Activated naive CD4-positive, alpha-beta T cell treated with anti-CD3 and anti-CD28 coated beads, Interleukin-2, amount 50 U/mL, for 24 hours (primary cell): ENCODE data around the gene NUDT9.
"Not testable (repeated sequence)": the region's sequence is repeated elsewhere in the genome, so short reads cannot be mapped to it uniquely, and the experiment has no call there.

ENCODE experiments used
- H3K27ac Mint-ChIP-seq: one replicate; pipeline ENCODE4 v1.8.0; 2021; ENCODE audit warnings: mild to moderate bottlenecking, mixed read lengths
- H3K27me3 Mint-ChIP-seq: one replicate; pipeline ENCODE4 v1.8.0; 2021; ENCODE audit warnings: mixed read lengths
- H3K36me3 Mint-ChIP-seq: one replicate; pipeline ENCODE4 v1.8.0; 2021; ENCODE audit warnings: mixed read lengths
- H3K4me1 Mint-ChIP-seq: one replicate; pipeline ENCODE4 v1.8.0; 2021; ENCODE audit warnings: mixed read lengths
- H3K4me3 Mint-ChIP-seq: one replicate; pipeline ENCODE4 v1.8.0; 2021; ENCODE audit warnings: mild to moderate bottlenecking, mixed read lengths
- H3K9me3 Mint-ChIP-seq: one replicate; pipeline ENCODE4 v1.8.0; 2021; ENCODE audit warnings: mixed read lengths

The NUDT9 gene

DNA sequence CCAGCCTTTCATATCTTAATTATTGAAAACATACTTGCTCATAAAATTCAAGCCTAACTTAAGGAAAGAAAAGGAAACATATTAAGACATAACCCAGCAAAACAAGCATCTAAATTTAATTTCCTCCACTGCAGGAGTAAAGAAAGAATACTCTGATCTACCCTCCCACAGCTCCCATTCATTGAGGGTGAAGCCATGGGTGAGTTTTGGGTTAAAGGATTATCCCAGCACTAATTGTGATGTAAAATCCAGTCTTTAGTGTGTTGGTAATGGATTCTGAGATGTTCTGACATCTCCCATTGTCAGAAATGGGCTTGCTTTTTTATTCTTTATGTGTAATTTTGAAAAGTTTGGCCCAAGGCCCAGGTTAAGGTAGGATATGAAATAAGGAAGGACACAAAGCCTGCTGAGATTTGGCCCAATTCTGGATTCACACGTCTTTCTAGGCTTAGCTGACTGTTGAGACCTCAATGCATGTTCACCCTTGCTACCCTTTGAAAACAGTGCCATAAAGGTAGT, 56.4 kb downstream of the NUDT9 start:
- Mint-ChIP-seq H3K27me3 (no peaks in the 10 kb centered on the region), H3K36me3 (no peaks in the 10 kb centered on the region), H3K4me1 (no peaks in the 10 kb centered on the region), H3K9me3 (no peaks in the 10 kb centered on the region), H3K4me3 (no peak overlapping the region), H3K27ac (no peak overlapping the region)

DNA sequence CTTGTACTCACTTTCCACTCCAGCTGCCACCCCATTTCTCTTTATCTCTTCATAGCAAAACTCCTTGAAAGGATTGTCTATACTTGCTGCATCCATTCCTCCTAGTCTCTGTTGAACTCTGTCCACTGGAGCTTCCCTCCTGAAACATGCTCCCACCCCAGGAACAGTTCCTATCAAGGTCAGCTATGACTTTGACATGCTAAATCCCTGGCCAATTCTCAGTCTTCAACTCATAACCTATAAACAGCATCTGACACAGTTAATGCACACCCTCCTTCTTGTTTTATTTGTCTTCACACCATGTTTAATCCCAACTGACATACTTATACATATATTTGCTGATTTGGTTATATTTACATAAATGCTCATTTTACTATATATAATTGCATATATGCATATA, 59.0 kb downstream of the NUDT9 start:
- Mint-ChIP-seq H3K4me3 (no peak overlapping the region), H3K27me3 (no peaks in the 10 kb centered on the region), H3K9me3 (no peaks in the 10 kb centered on the region), H3K4me1 (no peaks in the 10 kb centered on the region), H3K27ac (no peak overlapping the region), H3K36me3 (no peaks in the 10 kb centered on the region)

DNA sequence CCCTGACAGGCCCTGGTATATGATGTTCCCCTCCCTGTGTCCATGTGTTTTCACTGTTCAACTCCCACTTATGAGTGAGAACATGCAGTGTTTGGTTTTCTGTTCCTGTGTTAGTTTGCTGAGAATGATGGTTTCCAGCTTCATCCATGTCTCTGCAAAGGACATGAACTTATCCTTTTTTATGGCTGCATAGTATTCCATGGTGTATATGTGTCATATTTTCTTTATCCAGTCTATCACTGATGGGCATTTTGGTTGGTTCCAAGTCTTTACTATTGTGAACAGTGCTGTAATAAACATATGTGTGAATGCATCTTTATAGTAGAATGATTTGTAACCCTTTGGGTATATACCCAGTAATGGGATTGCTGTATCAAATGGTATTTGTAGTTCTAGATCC, 60.9 kb downstream of the NUDT9 start:
- not testable (repeated sequence) for H3K4me3 Mint-ChIP-seq, H3K27me3 Mint-ChIP-seq

DNA sequence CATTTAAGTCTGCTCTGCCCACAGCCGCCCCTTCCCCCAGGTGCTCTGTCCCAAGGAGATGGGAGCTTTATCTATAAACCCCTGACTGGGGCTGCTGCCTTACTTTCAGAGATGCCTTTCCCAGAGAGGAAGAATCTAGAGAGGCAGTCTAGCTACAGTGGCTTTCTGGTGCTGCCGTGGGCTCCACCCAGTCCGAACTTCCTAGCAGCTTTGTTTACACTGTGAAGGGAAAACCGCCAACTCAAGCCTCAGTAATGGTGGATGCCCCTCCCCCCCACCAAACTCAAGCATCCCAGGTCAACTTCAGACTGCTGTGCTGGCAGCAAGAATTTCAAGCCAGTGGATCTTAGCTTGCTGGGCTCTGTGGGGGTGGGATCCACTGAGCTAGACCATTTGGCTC, 66.3 kb downstream of the NUDT9 start:
- not testable (repeated sequence) for H3K36me3 Mint-ChIP-seq, H3K9me3 Mint-ChIP-seq, H3K4me1 Mint-ChIP-seq, H3K27me3 Mint-ChIP-seq, H3K4me3 Mint-ChIP-seq, H3K27ac Mint-ChIP-seq

More for the DNA sequence above, 60.9 kb downstream of the NUDT9 start:
- H3K36me3 Mint-ChIP-seq, H3K4me1 Mint-ChIP-seq, H3K9me3 Mint-ChIP-seq, H3K27ac Mint-ChIP-seq: not testable (repeated sequence)

DNA sequence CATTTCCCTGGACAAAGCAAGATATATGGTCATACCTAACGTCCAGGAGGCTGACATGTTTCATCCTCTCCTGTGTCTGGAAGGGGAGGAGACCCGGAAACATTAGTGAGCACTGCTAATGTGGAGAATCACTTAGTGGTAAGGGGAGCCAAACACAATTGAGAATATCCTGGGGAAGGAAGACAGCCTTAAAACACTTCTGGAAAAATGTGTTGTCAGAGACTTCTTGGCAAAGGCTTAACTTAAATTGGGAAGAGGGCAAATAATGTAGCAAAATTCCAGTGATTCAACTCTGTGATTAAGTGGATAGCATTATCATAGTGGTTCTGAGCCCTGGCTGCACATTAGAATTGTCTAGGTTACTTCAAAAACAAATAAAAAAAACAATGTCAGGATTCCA, 67.3 kb downstream of the NUDT9 start:
- no peak overlapping the region for H3K27ac Mint-ChIP-seq
- H3K27me3 Mint-ChIP-seq: no peaks in the 10 kb centered on the region
- H3K4me3 Mint-ChIP-seq: no peak overlapping the region
- no peaks in the 10 kb centered on the region for H3K9me3 Mint-ChIP-seq
- H3K36me3 Mint-ChIP-seq: peaks cover 5% of the 10 kb centered on the region
- H3K4me1 Mint-ChIP-seq: peaks cover 6% of the 10 kb centered on the region

DNA sequence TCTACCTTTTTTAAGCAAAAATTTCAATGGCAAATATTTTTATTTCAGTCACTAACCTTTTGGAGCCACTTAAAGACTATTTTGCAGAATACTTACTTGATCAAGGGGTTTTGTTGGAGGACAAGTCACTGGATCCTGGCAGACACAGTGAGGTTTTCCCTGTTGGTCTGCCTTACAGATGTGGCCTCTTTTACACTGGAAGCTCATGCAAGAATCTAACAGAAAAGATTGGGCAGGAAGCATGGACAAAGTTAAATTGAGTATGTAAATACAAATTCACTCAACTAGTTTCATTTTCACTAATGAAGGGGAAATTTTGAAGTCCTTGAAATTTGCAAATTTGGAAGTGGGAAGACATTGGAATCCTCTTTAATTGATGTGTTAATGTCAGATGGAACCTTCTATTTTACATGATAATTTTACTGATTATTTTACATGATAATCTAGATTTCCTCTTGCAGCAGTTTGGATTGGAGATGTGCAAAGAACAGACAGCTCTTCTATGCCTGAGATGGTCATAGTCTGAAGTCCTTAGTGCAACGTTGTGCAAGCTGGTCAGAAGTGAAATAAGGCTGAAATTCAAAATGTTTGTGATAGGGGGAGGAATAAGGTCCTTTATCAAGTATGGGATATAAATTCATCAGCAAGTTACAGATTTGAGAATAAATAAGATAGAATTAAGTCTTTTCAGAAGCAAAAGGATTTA, 68.4 kb downstream of the NUDT9 start:
- Mint-ChIP-seq H3K9me3 (no peaks in the 10 kb centered on the region), H3K4me3 (no peak overlapping the region)

DNA sequence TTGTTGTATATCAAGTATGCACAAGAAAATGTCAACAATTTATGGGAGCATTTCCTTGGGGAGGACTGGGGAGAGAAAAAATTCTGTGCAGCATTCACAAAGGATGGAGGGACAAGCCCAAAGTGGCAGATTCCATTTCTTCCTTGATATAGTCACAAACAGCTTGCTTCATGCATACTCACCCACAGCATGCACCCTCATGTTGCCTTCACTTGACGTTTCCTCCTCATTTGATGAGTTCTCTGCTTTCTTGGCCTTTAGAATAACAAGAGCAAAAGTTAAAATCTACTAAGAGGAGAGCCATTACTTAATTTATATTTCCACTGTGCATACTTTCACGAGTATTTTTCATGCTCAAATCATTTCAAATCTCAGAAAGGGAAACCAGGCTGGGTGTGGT, 69.1 kb downstream of the NUDT9 start:
- Mint-ChIP-seq H3K27me3 (no peaks in the 10 kb centered on the region), H3K4me3 (no peak overlapping the region), H3K27ac (no peak overlapping the region), H3K9me3 (no peaks in the 10 kb centered on the region), H3K4me1 (peaks cover 6% of the 10 kb centered on the region), H3K36me3 (peaks cover 5% of the 10 kb centered on the region)

More for the DNA sequence above, 68.4 kb downstream of the NUDT9 start:
- Mint-ChIP-seq H3K27me3 (no peaks in the 10 kb centered on the region), H3K27ac (no peak overlapping the region), H3K36me3 (peaks cover 5% of the 10 kb centered on the region), H3K4me1 (peaks cover 6% of the 10 kb centered on the region)

DNA sequence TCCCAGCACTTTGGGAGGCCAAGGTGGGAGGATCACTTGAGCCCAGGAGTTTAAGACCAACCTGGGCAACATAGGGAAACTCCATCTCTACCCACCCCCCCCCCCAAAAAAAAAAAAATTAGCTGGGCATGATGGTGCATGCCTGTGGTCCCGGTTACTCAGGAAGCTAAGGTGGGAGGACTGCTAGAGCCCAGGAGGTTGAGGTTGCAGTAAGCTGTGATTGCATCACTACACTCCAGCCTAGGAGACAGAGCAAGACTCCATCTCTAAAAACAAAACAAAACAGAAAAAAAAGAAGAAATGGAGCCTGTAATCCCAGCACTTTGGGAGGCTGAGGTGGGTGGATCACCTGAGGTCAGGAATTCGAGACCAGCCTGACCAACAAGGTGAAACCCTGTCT, 69.5 kb downstream of the NUDT9 start:
- H3K4me3 Mint-ChIP-seq, H3K36me3 Mint-ChIP-seq, H3K27me3 Mint-ChIP-seq, H3K9me3 Mint-ChIP-seq, H3K4me1 Mint-ChIP-seq, H3K27ac Mint-ChIP-seq: not testable (repeated sequence)

DNA sequence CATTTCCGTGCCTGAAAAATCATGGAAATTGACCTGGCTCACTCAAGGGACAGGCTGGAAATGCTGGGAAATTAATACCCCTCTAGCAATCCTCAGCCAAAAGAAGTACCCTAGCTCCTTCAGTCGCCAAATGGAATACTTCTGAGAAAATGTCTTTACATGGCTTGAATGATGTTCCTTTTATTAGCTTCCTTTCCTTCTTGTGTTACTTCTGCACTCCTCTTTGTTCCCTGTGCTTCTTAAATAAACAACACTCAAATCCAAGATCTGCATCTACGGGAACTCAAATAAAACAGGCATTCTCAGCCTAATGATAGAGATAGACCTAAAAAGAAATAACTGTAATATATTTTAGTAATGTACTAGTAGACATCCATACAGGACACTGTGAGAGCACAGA, 70.7 kb downstream of the NUDT9 start:
- peaks cover 3% of the 10 kb centered on the region for H3K36me3 Mint-ChIP-seq
- H3K27me3 Mint-ChIP-seq: no peaks in the 10 kb centered on the region
- H3K9me3 Mint-ChIP-seq: no peaks in the 10 kb centered on the region
- H3K4me1 Mint-ChIP-seq: peaks cover 6% of the 10 kb centered on the region
- no peak overlapping the region for H3K27ac Mint-ChIP-seq
- H3K4me3 Mint-ChIP-seq: no peak overlapping the region

DNA sequence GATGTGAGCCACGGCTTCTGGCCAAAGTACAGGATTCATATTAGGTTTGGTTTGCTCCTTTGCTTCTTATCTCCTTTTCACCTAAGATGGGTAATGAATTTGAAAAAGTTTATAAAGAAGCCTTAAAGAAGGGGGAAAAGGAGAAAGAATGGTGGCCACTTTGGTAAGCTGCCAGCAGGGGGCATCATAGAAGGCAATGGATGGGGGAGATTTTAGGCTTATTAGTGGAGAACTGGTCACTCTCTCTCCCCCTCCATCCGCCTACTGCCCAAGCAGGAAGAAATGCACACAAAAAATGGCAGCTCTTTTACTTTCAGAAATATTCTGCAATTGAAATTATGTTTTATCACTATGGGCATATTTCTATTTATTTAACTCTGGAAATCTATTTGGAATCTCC, 74.8 kb downstream of the NUDT9 start:
- Mint-ChIP-seq H3K9me3 (no peaks in the 10 kb centered on the region), H3K4me3 (no peak overlapping the region), H3K36me3 (no peaks in the 10 kb centered on the region), H3K4me1 (no peaks in the 10 kb centered on the region), H3K27me3 (peaks cover 1% of the 10 kb centered on the region), H3K27ac (no peak overlapping the region)

DNA sequence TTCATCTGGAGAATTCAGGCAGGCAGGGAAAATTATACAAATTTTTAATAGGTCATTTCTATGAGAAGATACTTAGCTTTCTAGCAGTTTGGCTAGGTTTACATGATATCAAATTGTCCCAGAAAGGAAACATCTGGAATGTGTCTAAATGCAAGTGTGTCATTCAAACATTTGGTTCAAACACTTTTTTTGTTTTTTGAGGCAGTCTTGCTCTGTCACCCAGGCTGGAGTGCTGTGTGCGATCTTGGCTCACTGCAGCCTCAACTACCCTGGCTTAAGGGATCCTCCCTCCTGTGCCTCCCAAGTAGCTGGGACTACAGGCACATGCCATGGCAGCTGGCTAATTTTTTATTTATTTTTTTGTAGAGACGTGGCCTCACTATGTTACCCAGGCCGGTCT, 75.2 kb downstream of the NUDT9 start:
- H3K27ac Mint-ChIP-seq: no peak overlapping the region

DNA sequence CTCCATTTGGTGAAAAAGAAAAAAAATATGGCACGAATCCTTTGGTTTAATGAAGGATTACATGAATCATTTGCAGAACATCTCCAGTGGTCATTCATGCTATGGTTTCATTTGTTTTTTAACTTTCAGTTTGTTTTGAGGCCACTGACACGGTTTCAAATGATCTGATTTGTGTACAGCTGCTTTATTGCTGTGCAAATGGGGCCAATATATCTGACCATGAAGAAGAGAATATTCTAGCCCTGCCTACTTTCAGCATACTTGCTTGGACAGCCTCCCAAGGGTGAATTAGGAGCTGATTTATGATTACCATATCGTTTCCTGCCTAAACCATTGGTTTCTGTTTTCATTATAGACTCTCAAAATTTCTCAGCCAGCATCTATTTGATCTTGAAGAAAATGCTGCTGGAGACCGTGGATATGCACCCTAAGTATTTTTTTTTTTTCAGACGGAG, 76.1 kb downstream of the NUDT9 start:
- no peak overlapping the region for H3K4me3 Mint-ChIP-seq
- no peaks in the 10 kb centered on the region for H3K9me3 Mint-ChIP-seq
- H3K36me3 Mint-ChIP-seq: no peaks in the 10 kb centered on the region
- H3K27me3 Mint-ChIP-seq: peaks cover 1% of the 10 kb centered on the region
- H3K4me1 Mint-ChIP-seq: no peaks in the 10 kb centered on the region
- H3K27ac Mint-ChIP-seq: no peak overlapping the region

More for the DNA sequence above, 75.2 kb downstream of the NUDT9 start:
- Mint-ChIP-seq H3K9me3 (no peaks in the 10 kb centered on the region), H3K4me1 (no peaks in the 10 kb centered on the region), H3K36me3 (no peaks in the 10 kb centered on the region), H3K27me3 (peaks cover 1% of the 10 kb centered on the region), H3K4me3 (no peak overlapping the region)

DNA sequence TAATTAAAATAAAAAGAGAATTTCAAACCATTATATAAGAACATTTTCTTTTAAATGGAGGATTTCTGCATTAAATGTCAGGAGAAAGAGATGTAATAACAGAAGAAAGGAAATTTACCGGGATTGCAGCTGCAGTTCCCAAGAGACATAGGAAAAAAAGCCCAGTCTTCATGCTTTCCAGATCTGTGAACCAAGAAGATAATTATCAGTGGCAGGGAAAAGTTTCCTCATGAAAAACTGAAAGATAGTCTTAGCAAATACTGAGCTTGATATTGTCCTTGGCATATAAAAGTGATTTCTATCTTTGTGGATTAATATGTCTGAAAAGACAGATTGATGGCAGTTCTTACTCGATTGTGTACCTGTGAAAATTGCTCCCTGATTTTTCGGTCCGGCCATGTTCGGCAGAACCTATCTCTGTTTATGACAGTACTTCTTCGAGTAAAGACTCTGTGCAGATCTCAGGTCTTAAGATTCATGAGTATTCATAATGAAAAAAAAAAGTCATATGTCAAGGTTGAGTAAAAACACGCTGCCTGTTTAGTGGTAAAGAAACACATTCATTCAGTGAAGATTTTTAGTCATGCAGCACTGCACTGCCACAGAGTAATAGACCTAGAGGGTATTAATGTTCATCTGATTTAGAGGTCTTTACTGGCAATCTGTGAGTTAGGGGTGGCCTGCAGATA, 77.2 kb downstream of the NUDT9 start:
- no peaks in the 10 kb centered on the region for H3K9me3 Mint-ChIP-seq
- H3K27ac Mint-ChIP-seq: no peak overlapping the region
- no peaks in the 10 kb centered on the region for H3K36me3 Mint-ChIP-seq
- H3K27me3 Mint-ChIP-seq: peaks cover 1% of the 10 kb centered on the region
- no peaks in the 10 kb centered on the region for H3K4me1 Mint-ChIP-seq
- H3K4me3 Mint-ChIP-seq: no peak overlapping the region

DNA sequence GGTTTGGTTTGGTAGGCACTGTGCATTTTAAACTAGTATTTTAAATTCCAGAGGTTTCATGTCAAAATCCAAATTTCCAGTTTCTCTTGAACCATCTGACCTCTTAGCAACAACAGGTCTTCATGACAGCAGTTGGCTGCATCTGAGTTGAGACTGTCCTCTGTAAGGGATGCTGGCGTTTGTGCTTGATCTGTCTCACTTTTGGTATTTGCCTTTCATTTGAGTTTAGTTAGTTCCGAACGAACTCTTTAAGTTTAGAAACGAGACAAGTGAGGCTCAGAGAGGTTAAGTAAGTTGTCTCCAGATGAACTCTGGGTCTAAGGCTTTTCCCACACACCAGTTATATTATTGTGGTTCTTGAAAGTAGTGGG, 77.7 kb downstream of the NUDT9 start:
- Mint-ChIP-seq H3K4me1 (no peaks in the 10 kb centered on the region), H3K27me3 (peaks cover 1% of the 10 kb centered on the region), H3K36me3 (no peaks in the 10 kb centered on the region), H3K4me3 (no peak overlapping the region), H3K27ac (no peak overlapping the region), H3K9me3 (no peaks in the 10 kb centered on the region)

DNA sequence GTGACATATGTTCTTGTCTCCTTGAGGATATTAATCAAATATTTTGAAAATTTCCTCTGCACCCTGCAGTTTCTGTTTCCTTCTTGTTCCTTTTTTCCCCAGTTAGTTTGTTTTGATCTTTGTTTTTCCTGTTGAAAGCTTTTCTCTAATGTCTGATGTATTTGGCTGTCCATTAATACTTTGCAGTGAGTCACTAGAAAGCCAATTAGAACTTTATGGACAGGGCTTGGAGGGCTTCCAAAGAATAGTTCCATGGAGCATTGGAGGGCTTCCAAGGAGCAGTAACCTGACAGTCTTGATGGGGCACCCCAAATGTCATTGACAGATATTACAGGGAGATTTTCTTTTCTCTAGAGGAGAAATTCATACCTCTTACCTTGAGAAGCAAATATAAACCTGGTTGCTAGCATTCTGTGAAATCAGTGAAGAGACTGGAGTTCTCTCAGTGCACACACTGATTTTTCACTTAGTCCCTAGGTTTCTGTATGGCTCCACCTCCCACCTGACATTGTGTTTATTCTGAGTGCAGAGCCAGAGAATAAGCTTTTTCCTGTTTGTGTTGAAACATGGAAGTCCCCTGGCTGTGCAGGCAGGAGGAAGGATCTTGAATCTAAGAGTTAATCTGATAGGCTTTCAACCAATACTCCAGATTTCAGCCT, 80.3 kb downstream of the NUDT9 start:
- Mint-ChIP-seq H3K4me1 (no peaks in the 10 kb centered on the region), H3K27ac (no peak overlapping the region), H3K4me3 (no peak overlapping the region), H3K27me3 (peaks cover 1% of the 10 kb centered on the region), H3K9me3 (no peaks in the 10 kb centered on the region), H3K36me3 (no peaks in the 10 kb centered on the region)

DNA sequence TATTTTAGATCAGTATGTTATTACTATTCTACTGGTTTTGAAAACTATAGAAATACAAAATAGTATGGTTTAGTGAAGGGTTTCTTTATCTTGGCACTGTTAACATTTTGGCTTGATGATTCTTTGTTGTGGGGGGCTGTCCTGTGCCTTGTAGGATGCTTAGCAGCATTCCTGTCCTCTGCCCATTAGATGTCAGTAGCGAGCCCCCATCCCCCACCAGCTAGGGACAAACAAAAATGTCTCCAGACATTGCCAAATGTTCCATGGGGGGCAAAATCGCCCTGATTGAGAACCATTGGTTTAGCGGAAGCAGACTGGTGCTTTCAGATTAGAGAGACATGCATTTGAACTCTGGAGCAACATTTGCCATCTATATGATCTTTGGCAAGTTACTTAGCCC, 83.5 kb downstream of the NUDT9 start:
- H3K9me3 Mint-ChIP-seq: no peaks in the 10 kb centered on the region
- H3K27me3 Mint-ChIP-seq: no peaks in the 10 kb centered on the region
- no peak overlapping the region for H3K4me3 Mint-ChIP-seq
- H3K27ac Mint-ChIP-seq: no peak overlapping the region
- H3K4me1 Mint-ChIP-seq: no peaks in the 10 kb centered on the region
- no peaks in the 10 kb centered on the region for H3K36me3 Mint-ChIP-seq
